Stimulated activated naive CD4-positive, alpha-beta T cell (primary cell): ENCODE results near the gene PTPRN2.
"Not testable (repeated sequence)": the region's sequence is repeated elsewhere in the genome, so short reads cannot be mapped to it uniquely, and the experiment has no call there.

ENCODE experiments used
- DNase-seq, 6 experiments: peaks; one replicate each; lab custom pipeline; 2025; lab: John Stamatoyannopoulos, UW

The PTPRN2 gene

GRCh38 chr7:158419238-158419785, 168.3 kb downstream of the PTPRN2 start:
- no peak for DNase-seq

DNA sequence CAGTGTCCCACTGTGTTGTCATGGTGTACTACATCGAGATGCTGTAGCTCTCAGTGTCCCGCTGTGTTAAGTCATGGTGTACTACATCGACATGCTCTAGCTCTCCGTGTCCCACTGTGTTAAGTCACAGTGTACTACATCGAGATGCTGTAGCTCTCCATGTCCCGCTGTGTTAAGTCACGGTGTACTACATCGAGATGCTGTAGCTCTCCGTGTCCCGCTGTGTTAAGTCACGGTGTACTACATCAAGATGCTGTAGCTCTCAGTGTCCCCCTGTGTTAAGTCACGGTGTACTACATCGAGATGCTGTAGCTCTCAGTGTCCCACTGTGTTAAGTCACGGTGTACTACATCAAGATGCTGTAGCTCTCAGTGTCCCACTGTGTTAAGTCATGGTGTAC, 169.2 kb downstream of the PTPRN2 start:
- not testable (repeated sequence) for DNase-seq

GRCh38 chr7:158416283-158416933, 171.2 kb downstream of the PTPRN2 start:
- no peak for DNase-seq

GRCh38 chr7:158415316-158415715, 172.3 kb downstream of the PTPRN2 start:
- DNase-seq, result no peak

GRCh38 chr7:158414486-158414961, 173.1 kb downstream of the PTPRN2 start:
- DNase-seq, result no peak

DNA sequence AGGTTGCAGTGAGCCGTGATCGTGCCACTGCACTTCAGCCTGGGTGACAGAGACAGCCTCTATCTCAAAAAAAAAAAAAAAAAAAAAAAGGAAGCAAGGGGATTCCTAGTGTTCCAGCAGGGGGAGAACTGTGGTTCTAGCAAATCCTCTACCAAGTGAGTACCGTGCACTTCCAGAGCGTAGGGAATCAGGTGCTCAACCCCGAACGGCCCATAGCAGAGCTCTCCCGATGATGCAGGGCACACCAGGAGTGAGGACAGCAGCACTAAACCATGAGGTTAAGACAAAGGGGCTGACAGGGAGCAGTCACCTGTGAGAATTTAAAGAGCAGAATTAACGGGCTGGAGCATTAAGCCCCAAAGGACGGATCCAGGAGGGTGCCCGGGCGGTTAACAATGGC, 173.6 kb downstream of the PTPRN2 start:
- no peak for DNase-seq

DNA sequence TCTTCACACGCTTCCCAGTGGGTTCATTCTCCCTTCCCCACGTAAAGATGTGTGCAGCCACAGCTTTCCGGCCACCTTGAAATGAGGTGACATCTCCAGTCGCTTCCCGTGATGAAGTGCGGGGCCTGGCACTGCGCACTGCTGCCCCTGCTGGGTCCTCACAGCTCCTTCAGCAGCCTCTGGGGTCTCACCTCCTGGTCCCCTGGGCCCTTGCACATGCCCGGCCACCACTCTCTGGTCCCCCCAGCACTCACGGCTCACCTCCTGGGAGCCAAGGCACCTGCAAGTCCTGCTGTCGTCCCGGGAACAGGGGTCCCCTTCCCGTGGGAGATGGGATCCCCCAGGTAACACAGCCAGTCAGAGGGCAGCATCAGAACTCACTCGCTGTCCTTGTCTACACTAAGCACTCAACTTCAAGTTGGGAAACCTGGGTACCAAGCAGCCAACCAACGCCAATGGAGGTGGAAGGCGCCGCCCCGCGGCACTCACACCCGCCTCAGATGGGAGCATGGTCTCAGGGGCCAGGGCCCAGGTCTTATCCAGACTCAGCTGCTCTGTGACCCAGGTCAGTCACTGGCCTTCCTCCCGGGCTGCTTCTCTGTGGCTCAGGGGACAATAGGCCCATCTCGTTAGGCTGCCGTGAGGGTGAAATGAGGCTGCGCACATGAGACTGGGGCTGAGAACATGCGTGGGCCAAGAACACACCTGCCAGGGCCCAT, 176.2 kb downstream of the PTPRN2 start:
- DNase-seq, result no peak

DNA sequence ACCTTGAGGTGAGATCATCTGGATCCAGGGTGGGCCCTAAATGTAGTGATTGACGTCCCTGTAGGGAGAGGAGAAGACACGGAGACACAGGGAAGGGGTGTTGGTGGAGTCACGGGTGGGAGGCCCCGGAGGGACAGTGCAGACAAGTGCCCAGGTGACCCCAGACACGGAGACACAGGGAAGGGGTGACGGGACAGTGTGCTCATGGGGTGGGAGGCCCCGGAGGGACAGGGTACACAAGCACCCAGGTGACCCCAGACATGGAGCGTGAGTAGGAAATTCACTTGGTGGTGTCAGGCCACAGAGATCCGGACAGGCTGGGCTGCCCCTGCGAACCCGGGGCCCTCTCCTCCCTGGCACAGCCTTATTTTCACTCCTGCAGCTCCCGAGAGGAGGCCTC, 176.9 kb downstream of the PTPRN2 start:
- DNase-seq, result no peak

GRCh38 chr7:158409816-158410330, 177.8 kb downstream of the PTPRN2 start:
- DNase-seq, result no peak

DNA sequence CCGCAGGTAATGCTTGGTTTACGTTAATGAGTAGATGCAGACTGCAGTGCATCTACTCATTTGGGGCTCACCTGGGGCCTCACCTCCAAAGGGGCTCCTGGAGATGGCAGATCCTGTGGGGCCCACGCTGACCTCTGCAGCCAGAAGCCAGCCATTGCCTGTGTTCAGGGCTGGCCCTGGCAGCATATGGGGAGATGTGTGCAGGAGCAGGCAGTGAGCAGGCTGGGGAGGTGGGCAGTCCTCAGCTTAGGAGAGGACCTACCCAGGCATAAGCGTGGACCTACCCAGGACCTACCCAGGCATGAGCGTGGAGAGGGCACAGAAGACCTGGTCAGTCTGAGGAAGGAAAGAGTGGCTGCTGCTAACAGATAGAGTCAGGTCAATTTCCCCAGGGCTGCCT, 178.5 kb downstream of the PTPRN2 start:
- DNase-seq, result no peak

GRCh38 chr7:158408318-158408920, 179.2 kb downstream of the PTPRN2 start:
- no peak for DNase-seq

- no peak for DNase-seq
Observed at GRCh38 chr7:158407581-158408317, 179.9 kb downstream of the PTPRN2 start.

DNA sequence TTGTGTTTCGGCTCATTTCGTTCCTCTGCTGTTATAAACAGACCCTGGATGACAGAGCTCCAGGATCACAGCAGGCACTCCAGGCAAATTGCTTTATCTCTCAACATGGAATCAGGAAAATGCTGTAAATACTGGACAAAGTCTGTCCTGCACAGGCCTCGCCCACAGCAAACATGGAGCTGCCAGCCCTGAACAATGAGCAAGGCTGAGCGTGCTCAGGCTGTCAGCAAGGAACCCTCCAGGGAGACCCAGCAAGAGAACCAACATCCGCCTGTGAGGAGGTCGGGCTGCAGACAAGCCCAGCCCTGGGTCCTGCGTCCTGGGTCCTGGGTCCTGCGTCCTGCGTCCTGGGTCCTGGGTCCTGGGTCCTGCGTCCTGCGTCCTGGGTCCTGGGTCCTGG, 180.8 kb downstream of the PTPRN2 start:
- DNase-seq, result no peak

GRCh38 chr7:158406364-158406763, 181.3 kb downstream of the PTPRN2 start:
- DNase-seq, result no peak

DNA sequence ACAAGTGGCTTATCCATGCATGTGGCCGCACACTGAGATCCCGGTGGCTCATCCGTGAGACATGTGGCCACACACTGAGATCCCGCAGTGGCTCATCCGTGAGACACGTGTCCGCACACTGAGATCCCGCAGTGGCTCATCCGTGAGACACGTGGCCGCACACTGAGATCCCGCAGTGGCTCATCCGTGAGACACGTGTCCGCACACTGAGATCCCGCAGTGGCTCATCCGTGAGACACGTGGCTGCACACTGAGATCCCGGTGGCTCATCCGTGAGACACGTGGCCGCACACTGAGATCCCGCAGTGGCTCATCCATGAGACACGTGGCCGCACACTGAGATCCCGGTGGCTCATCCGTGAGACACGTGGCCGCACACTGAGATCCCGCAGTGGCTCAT, 181.9 kb downstream of the PTPRN2 start:
- DNase-seq, result not testable (repeated sequence)

DNA sequence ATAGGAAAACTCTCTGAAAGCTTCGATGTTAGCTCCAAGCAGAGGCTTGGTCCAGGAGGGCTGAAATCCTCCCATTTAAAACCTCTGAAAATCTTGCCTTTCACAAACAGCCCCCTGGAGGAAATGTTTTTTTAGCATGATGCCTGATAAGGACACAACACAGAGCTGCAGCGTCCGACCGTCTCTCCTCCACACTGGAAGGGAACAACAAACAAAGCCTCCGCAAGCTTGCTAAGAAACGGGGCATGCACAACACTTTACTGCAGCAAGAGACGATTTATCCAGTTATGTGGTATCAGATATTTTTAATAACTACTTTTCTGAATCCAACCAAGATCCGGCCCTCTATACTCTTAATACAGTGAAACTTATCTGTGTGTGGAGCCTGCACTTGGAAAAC, 182.3 kb downstream of the PTPRN2 start:
- DNase-seq, result no peak

- DNase-seq, result no peak
Observed at GRCh38 chr7:158404031-158404761, 183.4 kb downstream of the PTPRN2 start.

GRCh38 chr7:158403013-158403821, 184.4 kb downstream of the PTPRN2 start:
- no peak for DNase-seq

DNA sequence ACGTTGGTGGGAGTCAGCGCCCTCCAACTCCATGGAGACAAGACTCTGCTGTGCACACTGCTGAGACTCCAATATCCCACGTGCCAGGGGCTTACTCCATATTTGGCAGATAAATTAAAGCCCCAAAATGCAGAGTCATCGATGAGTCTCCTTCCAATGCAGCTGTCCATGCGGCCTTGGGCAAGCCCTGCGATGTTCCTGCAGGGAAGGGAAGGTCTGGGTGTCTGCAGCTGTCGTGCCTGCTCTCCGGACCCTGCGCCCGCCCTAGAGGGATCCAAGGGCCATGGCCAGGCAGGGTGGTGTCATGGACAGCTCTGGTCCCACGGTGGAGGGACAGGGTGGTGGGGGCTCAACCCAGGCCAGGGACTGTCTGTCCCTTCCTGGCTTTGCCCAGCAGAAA, 185.2 kb downstream of the PTPRN2 start:
- no peak for DNase-seq

GRCh38 chr7:158401826-158402225, 185.8 kb downstream of the PTPRN2 start:
- DNase-seq, result no peak
